Endodermal cell (in vitro differentiated cells): ENCODE data around the gene XBP1. TPM values are rescaled to one million over a fixed set of nuclear protein-coding genes. Genes with fewer than 3 reads are reported as not detected.

ENCODE experiments used
- DNase-seq: peaks from one replicate; pipeline ENCODE4 v3.0.0-alpha.2; 2017
- H3K27ac ChIP-seq: 2 replicates; pipeline ENCODE4 v1.5.1; 2013; ENCODE audit warnings: mild to moderate bottlenecking, low read depth, low read length, moderate library complexity
- H3K27me3 ChIP-seq: 2 replicates; pipeline ENCODE4 v1.6.1; 2013; ENCODE audit warnings: mild to moderate bottlenecking, low read length, moderate library complexity; ENCODE audit not compliant: insufficient read depth, control insufficient read depth, poor library complexity, severe bottlenecking
- H3K36me3 ChIP-seq: 2 replicates; pipeline ENCODE4 v1.7.0; 2013; ENCODE audit warnings: mild to moderate bottlenecking, low read length, moderate library complexity; ENCODE audit not compliant: control insufficient read depth, insufficient read depth
- H3K4me1 ChIP-seq: one replicate; pipeline ENCODE4 v1.7.0; 2013; ENCODE audit warnings: low read length; ENCODE audit not compliant: control insufficient read depth, insufficient read depth
- H3K4me3 ChIP-seq: 2 replicates; pipeline ENCODE4 v1.5.1; 2013; ENCODE audit warnings: mild to moderate bottlenecking, low read length, moderate library complexity
- H3K9ac ChIP-seq: 2 replicates; pipeline ENCODE4 v1.6.1; 2013; ENCODE audit warnings: mild to moderate bottlenecking, low read length, moderate library complexity; ENCODE audit not compliant: poor library complexity, severe bottlenecking; ENCODE audit errors: extremely low read depth
- H3K9me3 ChIP-seq: 2 replicates; pipeline ENCODE4 v1.6.1; 2013; ENCODE audit warnings: mild to moderate bottlenecking, low read length, moderate library complexity; ENCODE audit not compliant: control insufficient read depth
- H3K27ac Mint-ChIP-seq: 2 replicates; pipeline ENCODE4 v1.8.0; 2020; ENCODE audit warnings: mixed read lengths
- H3K27me3 Mint-ChIP-seq: 2 replicates; pipeline ENCODE4 v1.8.0; 2021; ENCODE audit warnings: mild to moderate bottlenecking, mixed read lengths; ENCODE audit not compliant: insufficient read depth
- H3K36me3 Mint-ChIP-seq: 2 replicates; pipeline ENCODE4 v1.8.0; 2020; ENCODE audit warnings: low read depth, mixed read lengths
- H3K4me1 Mint-ChIP-seq: 2 replicates; pipeline ENCODE4 v1.8.0; 2020; ENCODE audit warnings: mixed read lengths
- H3K4me3 Mint-ChIP-seq: 2 replicates; pipeline ENCODE4 v1.8.0; 2020; ENCODE audit warnings: mild to moderate bottlenecking, moderate library complexity, mixed read lengths
- H3K9me3 Mint-ChIP-seq: 2 replicates; pipeline ENCODE4 v1.8.0; 2020; ENCODE audit warnings: mild to moderate bottlenecking, mixed read lengths
- WGBS, 2 experiments: methylation state at CpG; one replicate each; pipeline versions ENCODE4 v1.1.5 to v1.1.7; 2013; ENCODE audit warnings: missing lambda C conversion rate in 2 of 2, mixed read lengths in 1 of 2; ENCODE audit not compliant: insufficient coverage in 1 of 2, insufficient read length in 1 of 2; 5-methylcytosine and 5-hydroxymethylcytosine counted together
- total RNA-seq, 2 donors: library from RNA; stranded (reverse); fragmentation: NEBNext Ultra II Directional in 1 of 2; extraction: Animal tissue kit (Norgen Biotek cat#: 25700) in 1 of 2; gene quantifications; 2 replicates in 1 of 2; 3 replicates in 1 of 2; pipeline ENCODE4 v1.2.1, GENCODE V29; 2021
- TF ChIP-seq, protein P1 (sequence below): fragments of 200-600 bp; sonication (generic); conservative IDR thresholded peaks from 2 replicates; pipeline ENCODE4 v1.5.0; 2021; ENCODE audit warnings: antibody characterized with exemption, mild to moderate bottlenecking

XBP1 gene
- total RNA-seq, 2 donors from 2014 or later = 103 to 111 TPM

DNA sequence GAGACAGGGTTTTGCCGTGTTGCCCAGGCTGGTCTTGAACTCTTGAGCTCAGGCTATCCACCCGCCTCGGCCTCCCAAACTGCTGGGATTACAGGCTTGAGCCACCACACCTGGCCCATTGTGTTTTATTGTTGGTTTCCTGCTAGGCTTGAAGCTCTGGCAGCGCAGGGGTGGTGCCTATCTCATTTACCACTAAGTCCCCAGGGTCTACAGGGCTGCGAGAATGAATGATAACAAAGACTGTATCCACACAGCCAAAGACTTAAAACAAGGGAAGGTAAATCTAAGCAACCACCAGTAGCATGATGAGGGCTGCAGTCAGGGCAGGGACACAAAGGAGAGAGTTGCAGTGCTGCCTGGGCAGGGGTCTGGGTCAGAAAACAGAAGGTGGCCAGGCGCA, 37.3 kb upstream of the XBP1 start:
- no peaks in the 10 kb centered on the region for H3K27me3 ChIP-seq
- H3K36me3 ChIP-seq = no peaks in the 10 kb centered on the region
- no peaks in the 10 kb centered on the region for H3K9me3 ChIP-seq
- no peak for DNase-seq
- TF ChIP-seq, protein P1, sequence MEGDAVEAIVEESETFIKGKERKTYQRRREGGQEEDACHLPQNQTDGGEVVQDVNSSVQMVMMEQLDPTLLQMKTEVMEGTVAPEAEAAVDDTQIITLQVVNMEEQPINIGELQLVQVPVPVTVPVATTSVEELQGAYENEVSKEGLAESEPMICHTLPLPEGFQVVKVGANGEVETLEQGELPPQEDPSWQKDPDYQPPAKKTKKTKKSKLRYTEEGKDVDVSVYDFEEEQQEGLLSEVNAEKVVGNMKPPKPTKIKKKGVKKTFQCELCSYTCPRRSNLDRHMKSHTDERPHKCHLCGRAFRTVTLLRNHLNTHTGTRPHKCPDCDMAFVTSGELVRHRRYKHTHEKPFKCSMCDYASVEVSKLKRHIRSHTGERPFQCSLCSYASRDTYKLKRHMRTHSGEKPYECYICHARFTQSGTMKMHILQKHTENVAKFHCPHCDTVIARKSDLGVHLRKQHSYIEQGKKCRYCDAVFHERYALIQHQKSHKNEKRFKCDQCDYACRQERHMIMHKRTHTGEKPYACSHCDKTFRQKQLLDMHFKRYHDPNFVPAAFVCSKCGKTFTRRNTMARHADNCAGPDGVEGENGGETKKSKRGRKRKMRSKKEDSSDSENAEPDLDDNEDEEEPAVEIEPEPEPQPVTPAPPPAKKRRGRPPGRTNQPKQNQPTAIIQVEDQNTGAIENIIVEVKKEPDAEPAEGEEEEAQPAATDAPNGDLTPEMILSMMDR = no peak
- no peak overlapping the region for H3K9ac ChIP-seq
- H3K27me3 Mint-ChIP-seq = no peaks in the 10 kb centered on the region
- H3K36me3 Mint-ChIP-seq = no peaks in the 10 kb centered on the region
- no peak overlapping the region for H3K4me3 ChIP-seq
- H3K27ac Mint-ChIP-seq = no peak overlapping the region
- 88 to 91% methylated on average over 4 to 6 of the region's 6 CpGs for WGBS, 2 experiments
- H3K4me3 Mint-ChIP-seq = no peak overlapping the region
- H3K4me1 ChIP-seq = no peaks in the 10 kb centered on the region
- no peaks in the 10 kb centered on the region for H3K9me3 Mint-ChIP-seq
- no peak overlapping the region for H3K27ac ChIP-seq
- H3K4me1 Mint-ChIP-seq = no peaks in the 10 kb centered on the region

DNA sequence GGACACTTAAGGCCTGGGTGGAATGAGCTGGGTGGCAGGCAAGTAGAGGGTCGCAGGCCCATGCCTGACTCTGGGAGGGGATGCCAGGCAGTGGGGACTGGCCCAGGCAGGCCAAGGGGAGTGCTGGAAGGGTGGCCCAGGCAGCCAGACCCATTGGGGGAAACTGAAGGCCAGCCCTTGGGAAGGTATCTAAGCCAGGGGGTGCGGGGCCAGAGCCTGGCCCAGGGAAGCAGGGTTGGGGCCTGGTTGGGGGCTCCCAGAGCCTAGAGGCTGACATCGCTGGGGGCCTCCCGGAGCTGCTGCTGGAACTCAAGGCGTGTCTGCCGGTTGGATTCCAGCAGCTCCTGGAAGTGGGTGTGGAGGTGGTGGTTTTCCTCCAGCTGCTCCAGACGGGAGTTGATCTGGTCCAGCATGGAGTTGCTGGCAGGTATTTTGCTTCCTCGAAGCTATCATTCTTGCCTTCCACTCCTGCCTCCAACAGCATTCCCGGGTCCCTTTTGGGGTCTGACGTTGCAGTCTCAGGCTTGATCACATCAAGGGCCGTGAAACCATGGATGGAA, 35.3 kb upstream of the XBP1 start:
- DNase-seq = no peak
- Histone ChIP-seq H3K9ac (no peak overlapping the region), H3K9me3 (no peaks in the 10 kb centered on the region), H3K4me1 (no peaks in the 10 kb centered on the region), H3K27ac (no peak overlapping the region), H3K36me3 (no peaks in the 10 kb centered on the region), H3K27me3 (no peaks in the 10 kb centered on the region), H3K4me3 (no peak overlapping the region)
- Mint-ChIP-seq H3K36me3 (no peaks in the 10 kb centered on the region), H3K4me1 (no peaks in the 10 kb centered on the region), H3K9me3 (no peaks in the 10 kb centered on the region), H3K4me3 (no peak overlapping the region), H3K27ac (no peak overlapping the region), H3K27me3 (no peaks in the 10 kb centered on the region)
- TF ChIP-seq, protein P1 = no peak
- 94 to 100% methylated on average over 4 to 11 of the region's 11 CpGs for WGBS, 2 experiments

DNA sequence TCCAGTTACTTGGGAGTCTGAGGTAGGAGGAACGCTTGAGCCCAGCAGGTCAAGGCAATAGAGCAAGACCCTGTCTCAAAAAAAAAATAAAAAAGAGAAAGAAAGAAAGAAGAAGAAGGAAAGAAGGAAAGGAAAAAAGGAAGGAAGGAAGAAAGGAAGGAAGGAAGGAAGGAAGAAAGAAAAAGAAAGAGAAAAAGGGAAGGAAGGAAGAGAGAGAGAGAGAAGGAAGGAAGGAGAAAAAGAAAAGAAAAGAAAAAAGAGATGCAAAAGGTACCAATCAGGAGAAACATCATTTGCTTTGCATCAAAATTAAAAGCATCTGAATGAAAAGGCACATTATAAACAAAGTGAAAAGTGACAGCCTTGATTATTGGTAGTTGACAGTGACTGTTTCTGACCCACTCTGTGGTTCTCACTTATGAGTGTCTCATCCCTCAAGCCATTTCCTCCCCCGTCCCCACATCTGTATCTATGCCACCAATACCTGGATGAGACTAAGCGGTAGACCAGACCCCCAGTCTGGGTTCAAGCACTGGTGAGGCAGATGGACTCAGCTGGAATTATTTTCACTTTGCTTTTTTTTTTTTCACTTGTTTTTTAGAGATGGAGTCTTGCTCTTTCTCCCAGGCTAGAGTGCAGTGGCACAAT, 33.0 kb upstream of the XBP1 start:
- Histone ChIP-seq H3K27ac (no peak overlapping the region), H3K9ac (no peak overlapping the region), H3K4me3 (no peak overlapping the region), H3K27me3 (no peaks in the 10 kb centered on the region), H3K4me1 (no peaks in the 10 kb centered on the region), H3K9me3 (no peaks in the 10 kb centered on the region), H3K36me3 (no peaks in the 10 kb centered on the region)
- H3K9me3 Mint-ChIP-seq = no peaks in the 10 kb centered on the region
- H3K27me3 Mint-ChIP-seq = no peaks in the 10 kb centered on the region
- H3K27ac Mint-ChIP-seq = no peak overlapping the region
- TF ChIP-seq, protein P1 = no peak
- no peaks in the 10 kb centered on the region for H3K36me3 Mint-ChIP-seq
- 87 to 92% methylated on average over 2 to 3 of the region's 3 CpGs for WGBS, 2 experiments
- no peak overlapping the region for H3K4me3 Mint-ChIP-seq
- H3K4me1 Mint-ChIP-seq = no peaks in the 10 kb centered on the region
- DNase-seq = no peak
